H1 (cell line): ENCODE measurements around the gene ISG15.

Source experiments
- CHD2 ChIP-seq: IDR thresholded peaks from 2 replicates; pipeline ENCODE4 v1.6.1; 2012; ENCODE audit warnings: low read length, improper control_type of control experiment
- CREB1 ChIP-seq: IDR thresholded peaks from 2 replicates; pipeline ENCODE4 v1.6.1; 2012; ENCODE audit warnings: inconsistent platforms
- CTCF ChIP-seq, 3 experiments: IDR thresholded peaks; 1 replicate in 2 of 3; 2 replicates in 1 of 3; pipeline versions ENCODE4 v1.5.1 to v1.6.1; 2011; ENCODE audit warnings: low read length in 3 of 3, mild to moderate bottlenecking in 3 of 3, inconsistent platforms in 2 of 3, low read depth in 1 of 3, moderate library complexity in 1 of 3; ENCODE audit not compliant: insufficient read depth in 1 of 3; ENCODE audit errors: control extremely low read depth in 1 of 3
- EP300 ChIP-seq, 2 experiments: IDR thresholded peaks; 1 replicate in 1 of 2; 2 replicates in 1 of 2; pipeline ENCODE4 v1.6.1; 2011 to 2012; ENCODE audit warnings: low read depth in 2 of 2, low read length in 2 of 2, mild to moderate bottlenecking in 2 of 2, borderline replicate concordance in 1 of 2, inconsistent platforms in 1 of 2, moderate library complexity in 1 of 2
- EZH2 ChIP-seq: fragments of 200-600 bp; sonication (generic); IDR thresholded peaks from 2 replicates; pipeline ENCODE4 v1.7.1; 2012; ENCODE audit warnings: low read depth, mild to moderate bottlenecking, moderate library complexity, low read length, inconsistent platforms; ENCODE audit not compliant: severe bottlenecking
- FOSL1 ChIP-seq: IDR thresholded peaks from 2 replicates; pipeline ENCODE4 v1.6.1; 2011; ENCODE audit warnings: mild to moderate bottlenecking, low read depth, low read length, moderate library complexity; ENCODE audit not compliant: insufficient read depth
- GABPA ChIP-seq: IDR thresholded peaks from 2 replicates; pipeline ENCODE4 v1.6.1; 2011; ENCODE audit warnings: mild to moderate bottlenecking, low read length, moderate library complexity, borderline replicate concordance; ENCODE audit not compliant: insufficient read depth
- GTF2F1 ChIP-seq: IDR thresholded peaks from 2 replicates; pipeline ENCODE4 v1.6.1; 2012; ENCODE audit warnings: low read depth, low read length, improper control_type of control experiment, borderline replicate concordance
- MAX ChIP-seq: IDR thresholded peaks from 2 replicates; pipeline ENCODE4 v1.6.1; 2012; ENCODE audit warnings: inconsistent platforms
- NRF1 ChIP-seq: IDR thresholded peaks from 2 replicates; pipeline ENCODE4 v1.6.1; 2011; ENCODE audit warnings: mild to moderate bottlenecking, low read depth, low read length, improper control_type of control experiment
- POLR2A ChIP-seq, 2 experiments: IDR thresholded peaks; 1 replicate in 1 of 2; 2 replicates in 1 of 2; pipeline ENCODE4 v1.6.1; 2011; ENCODE audit warnings: low read depth in 2 of 2, low read length in 2 of 2, mild to moderate bottlenecking in 2 of 2; ENCODE audit errors: control extremely low read depth in 1 of 2
- POLR2AphosphoS5 ChIP-seq: IDR thresholded peaks from 2 replicates; pipeline ENCODE4 v1.6.1; 2011; ENCODE audit warnings: low read depth, low read length
- RFX5 ChIP-seq: IDR thresholded peaks from 2 replicates; pipeline ENCODE4 v1.6.1; 2011; ENCODE audit warnings: low read depth, low read length, improper control_type of control experiment, borderline replicate concordance
- TEAD4 ChIP-seq: IDR thresholded peaks from 2 replicates; pipeline ENCODE4 v1.6.1; 2012; ENCODE audit warnings: low read depth, low read length, inconsistent platforms, mixed read lengths

GRCh38 chr1:981955-982558, 31.2 kb upstream of the ISG15 start, which contains the start of gene PERM1:
- TF ChIP-seq CTCF (IDR thresholded peaks at IDR 0.05; ENCODE audit: control extremely low read depth in 1 of 3, insufficient read depth in 1 of 3, low read depth in 1 of 3, low read length in 3 of 3) (no peak), POLR2A (IDR thresholded peaks at IDR 0.05; ENCODE audit: control extremely low read depth in 1 of 2, low read depth in 2 of 2, low read length in 2 of 2) (no peak), EZH2 (no peak), MAX (no peak), GABPA (no peak), CREB1 (no peak), CHD2 (no peak), GTF2F1 (no peak), NRF1 (no peak), POLR2AphosphoS5 (no peak), EP300 (IDR thresholded peaks at IDR 0.05; ENCODE audit: borderline replicate concordance in 1 of 2, low read depth in 2 of 2, low read length in 2 of 2) (no peak), RFX5 (no peak), FOSL1 (no peak), TEAD4 (no peak)
